ENCODE results near the gene SPCS2. TPM values are rescaled to one million over a fixed set of nuclear protein-coding genes. Genes with fewer than 3 reads are reported as not detected.

The SPCS2 gene
- 24.5 and 36.3 TPM in 2 replicates for total RNA-seq

DNA sequence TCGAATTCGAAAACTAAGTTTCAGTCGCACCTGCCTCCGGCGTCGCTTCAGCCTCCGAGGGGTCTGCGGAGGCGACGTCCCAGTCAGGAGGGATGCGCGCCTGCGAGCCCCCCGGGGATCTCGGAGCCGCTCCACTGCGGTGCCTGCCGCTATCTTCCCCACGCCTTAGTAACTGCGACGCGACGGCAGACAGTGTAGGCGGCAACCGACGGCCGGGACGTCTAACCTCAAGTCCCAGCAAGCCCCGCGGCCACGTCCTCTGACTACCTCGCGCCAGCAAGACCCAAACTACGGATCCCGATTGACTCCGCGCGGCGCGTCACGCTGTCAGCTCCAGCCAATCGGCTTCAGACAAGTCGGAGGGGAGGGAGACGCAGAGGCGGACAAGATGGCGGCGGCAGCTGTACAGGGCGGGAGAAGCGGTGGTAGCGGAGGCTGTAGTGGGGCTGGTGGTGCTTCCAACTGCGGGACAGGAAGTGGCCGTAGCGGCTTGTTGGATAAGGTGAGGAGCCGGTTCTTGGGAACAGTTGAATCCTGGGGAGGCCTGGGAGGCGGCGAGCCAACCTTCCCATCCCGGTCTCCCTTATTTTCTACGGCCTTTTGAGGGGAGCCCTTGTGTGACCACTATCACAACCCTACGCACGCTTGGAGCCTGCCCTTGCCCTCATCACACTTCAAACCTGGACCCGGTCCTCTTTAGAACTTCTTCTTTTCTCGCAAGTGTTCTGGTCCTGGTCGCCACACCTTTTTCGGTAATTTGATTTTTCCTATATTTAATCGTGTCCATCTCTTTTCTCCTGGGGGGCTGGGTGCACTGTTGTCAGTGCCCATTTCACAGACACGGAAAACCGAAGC is at the start of gene SPCS2, which contains the start of gene XRRA1:
SPCS2 (plus strand) TSS at position 369 of the 855 bp plus-strand sequence; CDS start at position 389, 20 bp downstream.
XRRA1 (minus strand) TSS at position 194 of the 855 bp plus-strand sequence. CDS start 8,213 bp downstream, outside the sequence.

DNA sequence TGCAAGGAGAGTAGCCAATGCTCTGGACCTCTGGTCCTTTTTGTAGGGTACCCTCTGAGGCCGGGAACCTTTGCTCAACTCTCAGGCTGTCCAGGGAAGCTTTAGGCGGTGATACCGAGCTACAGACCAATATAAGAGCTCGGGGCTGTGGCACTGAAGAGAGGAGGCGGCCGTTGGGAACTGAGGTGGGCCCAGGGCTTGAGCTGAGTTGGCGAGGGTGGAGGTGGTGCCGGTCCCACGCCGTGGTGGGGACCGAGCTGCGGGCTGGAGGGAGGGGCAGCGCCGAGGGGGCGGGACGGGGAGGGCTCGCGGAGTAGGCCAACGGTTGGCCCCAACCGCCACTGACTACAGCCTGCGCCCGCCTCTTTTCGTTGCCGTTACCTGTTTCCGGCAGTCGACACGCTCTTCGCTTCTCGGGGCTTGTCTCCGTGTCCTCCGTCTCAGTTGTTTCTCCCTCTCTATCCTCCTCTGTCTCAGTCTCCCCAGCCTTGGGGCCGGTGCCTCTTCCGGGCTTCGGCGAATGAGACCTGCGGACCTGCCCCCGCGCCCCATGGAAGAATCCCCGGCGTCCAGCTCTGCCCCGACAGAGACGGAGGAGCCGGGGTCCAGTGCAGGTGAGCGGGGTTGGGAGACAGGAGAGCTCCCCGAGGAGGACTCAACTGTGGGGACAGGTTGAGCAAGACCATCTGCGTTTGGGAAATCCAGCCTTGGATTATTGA is 39.6 kb downstream of the SPCS2 start, which contains the start of gene NEU3:
NEU3 (plus strand) TSS at position 393 of the 719 bp plus-strand sequence; CDS start at position 521, 128 bp downstream.

Other genes with a start within 250 kb of the SPCS2 start
- not detected in 2 replicates for gene CHRDL2, start 217.8 kb upstream of the SPCS2 start, total RNA-seq
- 6.6 and 13.3 TPM in 2 replicates for gene RNF169, start 200.4 kb upstream of the SPCS2 start, total RNA-seq
- 11.7 and 17.0 TPM in 2 replicates for gene XRRA1, start 175 bp upstream of the SPCS2 start, total RNA-seq
- 6.4 and 10.4 TPM in 2 replicates for gene NEU3, start 39.7 kb downstream of the SPCS2 start, total RNA-seq
- not detected in 2 replicates for gene OR2AT4, start 147.6 kb downstream of the SPCS2 start, total RNA-seq
- not detected in 2 replicates for gene SLCO2B1, start 201.8 kb downstream of the SPCS2 start, total RNA-seq